DMS 273 treated with DMSO at 0.1 percent for 48 hours (cell line): ENCODE results near the gene PTPN9.
"Not testable (repeated sequence)": the region's sequence is repeated elsewhere in the genome, so short reads cannot be mapped to it uniquely, and the experiment has no call there.

Experiments used
- DNase-seq: peaks from one replicate; lab custom pipeline; 2025; lab: John Stamatoyannopoulos, UW

The PTPN9 gene

DNA sequence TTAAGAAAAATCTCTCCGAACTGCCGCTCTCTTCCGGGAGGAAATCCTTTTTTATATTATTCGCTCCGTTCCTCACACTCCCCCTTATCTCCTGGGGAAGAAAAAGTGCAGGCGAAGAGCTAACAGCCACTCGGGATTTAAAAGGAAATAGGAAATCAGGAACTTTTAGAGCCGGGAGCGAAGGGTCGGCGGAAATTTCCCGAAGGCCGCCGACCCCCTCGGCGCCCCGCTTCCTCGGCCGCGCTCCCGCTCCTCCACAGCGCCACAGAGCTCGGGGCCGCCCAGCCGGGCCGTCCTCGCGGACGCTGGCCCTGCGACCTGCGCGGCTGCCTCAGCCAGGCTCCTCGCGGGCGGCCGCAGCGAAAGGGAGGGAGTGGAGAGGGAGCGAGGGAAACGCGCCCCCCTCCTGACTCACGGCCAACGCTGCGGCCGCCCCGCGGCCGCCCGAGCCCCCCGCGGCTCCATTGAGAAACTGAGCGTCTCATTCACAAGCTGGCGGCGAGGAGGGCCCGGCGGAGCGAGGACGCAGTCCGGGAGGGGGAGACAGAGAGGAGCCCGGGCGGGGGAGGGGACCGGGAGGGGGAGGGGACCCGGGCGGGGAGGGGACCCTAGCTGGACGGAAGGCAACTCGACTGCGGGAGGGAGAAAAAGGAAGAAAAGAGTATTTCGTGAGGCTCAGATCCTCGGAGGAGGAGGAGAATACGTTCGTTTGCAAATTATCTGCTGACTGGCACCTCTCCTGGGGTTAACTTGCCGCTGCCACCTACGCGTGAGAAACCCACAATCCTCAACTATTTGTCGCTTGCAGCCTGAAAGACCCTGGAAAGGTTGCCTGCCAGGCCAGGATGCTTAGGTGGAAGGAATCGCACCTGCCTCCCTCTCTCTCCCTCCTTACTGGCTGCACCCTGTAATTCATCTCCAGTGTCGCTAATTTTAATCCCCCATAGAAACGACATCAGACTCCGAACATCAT lies at the start of gene PTPN9:
TSS of gene PTPN9 (minus strand) at position 368 of the 973 bp plus-strand sequence. CDS start 539 bp downstream, outside the sequence.
- peak; percentile 19 for DNase-seq

DNA sequence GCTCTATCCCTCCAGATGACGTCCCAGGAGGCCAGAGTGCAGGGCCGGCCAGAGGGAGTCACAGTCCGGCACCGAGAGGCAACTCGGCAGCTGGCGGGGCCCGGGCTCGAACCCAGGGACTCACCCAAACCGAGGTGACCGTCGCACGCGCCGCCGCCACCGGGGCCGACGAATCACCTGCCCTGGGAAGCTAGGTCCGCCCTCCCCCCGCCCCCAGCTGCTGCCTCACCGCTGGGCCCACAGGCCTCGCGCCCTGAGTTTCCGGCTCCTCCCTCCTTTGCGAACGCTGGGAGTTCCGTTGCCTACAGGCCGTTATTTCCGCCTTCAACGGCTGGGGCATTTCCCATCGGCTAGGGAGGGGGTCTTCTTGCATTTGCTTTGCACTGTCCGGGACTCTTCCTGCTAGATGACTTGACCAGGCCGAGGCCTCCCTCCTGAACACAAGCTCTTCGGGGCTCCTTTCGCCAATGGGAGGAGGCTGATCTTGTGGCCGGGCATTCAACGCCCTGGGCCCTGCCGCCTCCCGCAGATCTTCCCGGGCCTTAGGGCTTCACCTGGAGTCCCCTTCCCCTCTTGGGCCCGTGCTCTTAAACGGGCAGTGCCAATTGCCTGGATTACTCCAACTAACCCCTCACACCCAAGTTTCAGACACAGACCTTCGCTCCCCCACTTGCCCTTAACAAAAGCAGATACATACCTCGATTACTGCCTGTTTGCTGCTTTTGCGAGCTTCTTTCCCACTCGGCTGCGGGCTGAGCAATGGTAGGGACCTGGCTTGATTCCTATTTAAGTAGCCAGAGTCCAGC lies 46.6 kb upstream of the PTPN9 start, which contains the start of gene SNUPN:
TSS of gene SNUPN (minus strand) at position 184 of the 806 bp plus-strand sequence. CDS start 4,674 bp downstream, outside the sequence.
- peak; percentile 78 for DNase-seq

- no peak for DNase-seq
Observed at GRCh38 chr15:75622505-75622904, 43.4 kb upstream of the PTPN9 start.

GRCh38 chr15:75620841-75621391 lies 41.8 kb upstream of the PTPN9 start:
- no peak for DNase-seq

DNA sequence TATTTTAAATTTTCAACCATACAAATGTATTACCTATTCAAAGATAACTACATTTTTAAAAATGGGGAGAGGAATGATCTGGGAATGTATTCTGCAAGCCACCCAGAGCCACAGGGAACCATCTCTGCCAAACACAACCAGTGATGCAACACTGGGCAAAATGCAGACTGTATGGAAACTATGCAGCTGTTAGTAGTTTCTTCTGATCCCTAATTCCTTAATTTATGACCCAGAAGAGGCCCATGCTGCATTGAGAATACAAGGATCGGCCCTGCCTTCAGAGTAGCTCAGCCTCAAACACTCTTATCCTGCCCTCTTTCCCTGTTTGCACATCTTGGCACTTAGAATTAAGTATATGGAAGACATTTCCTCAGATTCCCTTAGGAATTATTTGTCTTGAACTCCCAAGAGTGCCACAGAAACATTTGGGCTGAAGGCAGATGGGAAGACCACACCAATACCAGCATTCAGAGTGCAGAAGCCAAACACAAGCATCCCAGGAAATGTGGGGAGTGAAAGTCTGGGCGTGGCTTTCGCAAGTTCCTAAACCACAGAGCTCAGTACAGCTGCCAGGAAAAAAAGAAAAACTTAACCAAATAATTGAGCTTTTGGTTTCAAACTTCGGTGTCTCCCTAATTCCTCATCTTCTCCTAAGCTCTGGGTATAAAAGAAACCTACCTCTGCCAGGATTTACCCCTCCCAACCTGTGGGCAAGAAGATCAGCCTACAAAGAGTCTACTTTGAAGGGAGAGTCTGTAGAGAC lies 41.1 kb upstream of the PTPN9 start:
- no peak for DNase-seq

DNA sequence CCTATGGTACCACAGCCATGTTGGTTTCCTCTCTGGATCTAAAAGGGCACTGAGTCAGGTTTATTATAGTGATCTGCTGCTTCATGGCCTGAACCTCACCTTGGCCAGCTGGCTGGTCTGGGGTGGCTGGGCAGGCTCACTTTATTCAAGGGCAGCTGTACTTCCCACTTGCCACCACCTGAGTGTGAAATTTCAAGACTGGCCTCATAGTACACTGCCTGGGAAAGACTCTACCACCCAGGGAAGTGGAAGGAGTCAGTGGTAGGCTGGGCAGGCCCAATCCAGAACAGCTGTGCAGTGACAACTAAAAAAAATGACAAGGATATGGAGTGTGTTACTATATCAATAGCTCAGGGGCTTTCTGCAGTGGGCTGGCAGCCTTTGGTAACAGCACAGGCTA lies 37.7 kb upstream of the PTPN9 start:
- no peak for DNase-seq

GRCh38 chr15:75606711-75607699 lies 27.9 kb upstream of the PTPN9 start:
- no peak for DNase-seq

DNA sequence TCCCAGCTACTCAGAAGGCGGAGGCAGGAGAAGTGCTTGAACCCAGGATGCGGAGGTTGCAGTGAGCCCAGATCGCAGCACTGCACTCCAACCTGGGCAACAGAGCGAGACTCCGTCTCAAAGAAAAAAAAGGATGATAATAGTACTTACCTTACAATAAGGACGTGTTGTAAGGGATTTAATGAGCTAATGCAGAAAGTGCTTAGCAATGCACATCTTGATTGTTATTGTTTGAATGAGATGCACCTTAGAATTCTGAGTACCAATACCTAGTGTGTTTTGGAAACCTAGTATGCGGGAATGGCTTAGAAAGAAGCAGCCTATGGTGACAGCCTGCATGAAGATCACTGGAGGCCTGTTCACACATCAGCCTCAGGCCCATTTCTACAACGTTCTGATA lies 26.9 kb upstream of the PTPN9 start:
- DNase-seq: no peak

GRCh38 chr15:75599401-75599800 lies 20.3 kb upstream of the PTPN9 start:
- no peak for DNase-seq

DNA sequence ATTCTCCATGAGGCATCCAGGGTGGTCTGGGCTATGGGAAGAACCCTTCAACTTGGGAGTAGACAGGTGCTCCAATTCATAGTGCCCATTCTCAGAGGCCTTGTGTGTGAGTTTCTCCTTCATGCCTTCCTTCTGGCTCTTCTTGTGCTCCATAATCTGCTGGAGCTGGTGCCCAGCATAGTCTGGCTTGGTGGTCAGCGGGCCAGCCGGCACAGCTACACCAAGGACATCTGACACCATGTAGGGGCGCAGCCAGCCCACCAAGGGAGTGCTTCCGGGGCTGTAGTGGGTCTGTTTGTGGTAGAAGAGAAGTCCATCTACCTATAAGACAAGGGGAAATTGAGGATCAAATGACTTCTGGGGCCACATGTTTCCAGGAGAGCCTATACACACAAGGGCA lies 19.2 kb upstream of the PTPN9 start:
- no peak for DNase-seq

DNA sequence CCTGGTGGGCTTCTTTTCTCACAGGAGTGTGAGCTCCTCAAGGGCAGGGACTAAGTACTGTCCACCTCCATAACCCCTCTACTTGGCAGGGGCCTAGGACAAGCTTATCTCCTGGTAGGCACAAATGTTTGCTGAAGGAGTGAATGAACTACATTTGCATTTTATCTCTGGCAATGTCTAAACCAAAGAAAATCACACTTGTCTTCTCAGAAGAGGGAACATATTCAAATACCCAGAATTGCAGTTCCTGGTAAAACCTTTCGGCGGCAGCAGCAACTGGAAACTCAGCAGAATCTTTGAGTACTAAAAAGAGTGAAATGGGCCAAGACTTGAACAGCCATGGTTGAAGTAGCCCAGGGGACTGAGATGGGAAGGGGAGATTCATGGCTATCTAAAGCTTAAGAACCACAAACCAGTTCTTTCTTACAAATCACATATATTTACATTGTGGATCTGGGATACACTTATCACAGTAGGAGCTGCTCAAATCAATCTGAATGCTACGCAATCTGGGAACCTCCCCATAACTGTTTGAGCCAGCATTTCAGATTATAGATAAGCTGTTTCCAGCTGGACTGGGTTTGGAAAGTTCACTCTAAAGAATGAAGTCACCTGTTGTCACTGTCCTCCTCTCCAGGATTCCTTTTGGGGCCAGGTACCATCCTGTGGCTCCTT lies 18.7 kb upstream of the PTPN9 start:
- DNase-seq: no peak

GRCh38 chr15:75596703-75597345 lies 17.7 kb upstream of the PTPN9 start:
- DNase-seq: no peak

GRCh38 chr15:75594276-75594675 lies 15.2 kb upstream of the PTPN9 start:
- no peak for DNase-seq

GRCh38 chr15:75591655-75592364 lies 12.7 kb upstream of the PTPN9 start:
- DNase-seq: no peak

DNA sequence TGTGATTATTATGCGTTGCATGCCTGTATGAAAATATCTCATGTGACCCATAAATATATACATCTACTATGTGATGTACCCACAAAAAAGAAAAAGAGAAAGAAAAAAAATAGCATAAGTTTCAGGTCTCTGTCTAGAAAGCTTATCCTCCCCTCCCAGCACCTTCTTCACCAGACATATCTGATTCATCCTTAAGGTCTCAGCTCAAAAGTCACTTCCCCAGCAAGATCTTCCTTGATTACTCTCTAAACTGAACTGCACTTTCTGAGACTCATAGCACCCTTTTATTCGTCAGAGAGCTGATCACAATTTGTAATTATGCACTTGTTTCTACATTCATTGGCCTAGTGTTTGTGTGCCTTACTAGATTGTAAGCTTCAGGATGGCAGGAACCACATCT lies 11.1 kb upstream of the PTPN9 start:
- DNase-seq: no peak

DNA sequence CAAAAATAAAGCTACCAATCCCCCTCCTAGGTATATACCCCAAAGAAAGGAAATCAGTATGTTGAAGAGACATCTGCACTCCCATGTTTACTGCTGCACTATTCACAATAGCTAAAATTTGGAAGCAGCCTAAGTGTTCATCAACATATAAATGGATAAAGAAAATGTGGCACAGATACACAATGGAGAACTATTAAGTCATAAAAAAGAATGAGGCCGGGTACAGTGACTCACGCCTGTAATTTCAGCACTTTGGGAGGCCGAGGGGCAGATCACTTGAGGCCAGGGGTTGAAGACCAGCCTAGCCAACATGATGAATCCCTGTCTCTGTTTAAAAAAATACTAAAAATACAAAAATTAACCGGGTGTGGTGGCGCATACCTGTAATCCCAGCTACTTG lies 10.0 kb upstream of the PTPN9 start:
- no peak for DNase-seq

- not testable (repeated sequence) for DNase-seq
Observed at GRCh38 chr15:75586422-75586821, 7.3 kb upstream of the PTPN9 start.

DNA sequence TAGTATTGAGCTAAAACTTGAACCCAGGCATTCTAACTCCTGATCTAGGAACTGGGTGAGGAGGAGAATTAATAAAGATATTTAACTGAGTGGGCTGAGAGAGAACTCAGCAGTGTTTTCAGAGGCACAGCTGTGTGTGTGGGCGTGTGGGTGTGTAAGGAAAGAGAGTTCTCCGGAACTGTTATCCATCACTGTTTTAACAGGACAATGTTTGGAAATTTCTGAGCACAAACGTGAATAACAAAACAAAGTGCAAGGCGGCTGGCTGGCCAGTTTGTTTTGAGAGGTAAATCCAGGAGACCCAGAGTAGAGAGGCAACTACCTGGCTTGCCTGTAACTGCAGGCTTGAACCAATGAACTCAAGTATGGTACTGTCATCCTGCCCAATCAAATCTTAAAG lies 5.0 kb upstream of the PTPN9 start:
- DNase-seq: no peak

DNA sequence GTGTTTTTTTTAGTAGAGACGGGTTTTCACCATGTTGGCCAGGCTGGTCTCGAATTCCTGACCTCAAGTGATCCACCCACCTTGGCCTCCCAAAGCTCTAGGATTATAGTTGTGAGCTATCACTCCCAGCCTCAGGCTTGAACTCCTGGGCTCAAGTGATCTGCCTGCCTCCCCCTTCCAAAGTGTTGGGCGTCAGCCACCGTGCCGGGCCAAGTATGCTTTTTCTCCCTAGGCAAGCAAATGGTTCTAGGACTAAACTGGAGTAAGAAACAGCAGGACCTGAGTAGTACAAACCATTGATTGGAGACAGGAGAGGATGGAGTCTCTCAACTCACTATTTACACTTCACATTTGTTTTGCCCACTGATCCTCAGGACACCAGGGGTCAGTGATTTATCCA lies 4.6 kb upstream of the PTPN9 start:
- DNase-seq: no peak
